ENCODE results near the gene MFSD2A.
"Not testable (repeated sequence)": the region's sequence is repeated elsewhere in the genome, so short reads cannot be mapped to it uniquely, and the experiment has no call there.

The MFSD2A gene

DNA sequence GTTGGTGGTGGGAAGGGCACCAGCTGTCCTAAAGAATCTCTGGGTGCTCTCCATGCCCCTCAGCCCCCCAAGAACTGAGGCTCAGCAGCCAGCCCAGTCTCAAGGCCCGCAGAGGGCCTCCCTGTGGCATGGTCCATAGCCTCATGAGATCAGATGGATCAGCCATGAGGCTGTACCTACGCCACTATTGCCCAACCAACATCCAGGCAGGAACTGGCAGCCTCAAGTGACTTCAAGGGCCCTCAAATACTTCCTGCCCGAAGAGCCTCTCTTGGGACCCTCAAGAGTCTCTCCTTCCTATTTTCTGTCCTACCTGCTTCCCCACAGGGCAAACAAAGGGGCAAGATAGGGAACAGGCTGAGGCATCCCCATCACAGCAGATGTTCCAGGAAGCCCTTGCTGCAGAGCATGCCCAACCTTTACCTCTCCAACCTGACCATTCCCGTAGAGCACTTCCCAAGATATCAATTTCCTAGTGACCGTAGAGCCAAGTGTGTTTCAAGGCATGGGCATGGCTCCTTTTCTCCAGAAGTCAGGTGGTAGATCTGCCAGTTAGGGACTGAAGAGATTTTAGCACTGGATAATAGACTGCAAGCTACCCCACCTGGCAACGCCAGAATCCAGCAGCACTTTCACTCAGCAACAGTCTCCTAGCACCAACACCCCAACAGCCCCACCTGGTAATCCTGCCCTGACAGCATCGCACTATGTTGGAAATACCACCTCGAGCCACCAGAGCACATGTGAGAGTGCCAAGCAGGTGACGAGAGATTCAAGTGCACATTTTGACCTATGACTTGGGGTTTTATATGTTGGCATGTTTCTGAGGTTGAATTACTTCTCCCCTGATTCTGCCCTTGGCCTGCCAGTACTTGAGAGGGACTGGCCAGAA is 13.7 kb upstream of the MFSD2A start:
- no peak for DNase-seq

DNA sequence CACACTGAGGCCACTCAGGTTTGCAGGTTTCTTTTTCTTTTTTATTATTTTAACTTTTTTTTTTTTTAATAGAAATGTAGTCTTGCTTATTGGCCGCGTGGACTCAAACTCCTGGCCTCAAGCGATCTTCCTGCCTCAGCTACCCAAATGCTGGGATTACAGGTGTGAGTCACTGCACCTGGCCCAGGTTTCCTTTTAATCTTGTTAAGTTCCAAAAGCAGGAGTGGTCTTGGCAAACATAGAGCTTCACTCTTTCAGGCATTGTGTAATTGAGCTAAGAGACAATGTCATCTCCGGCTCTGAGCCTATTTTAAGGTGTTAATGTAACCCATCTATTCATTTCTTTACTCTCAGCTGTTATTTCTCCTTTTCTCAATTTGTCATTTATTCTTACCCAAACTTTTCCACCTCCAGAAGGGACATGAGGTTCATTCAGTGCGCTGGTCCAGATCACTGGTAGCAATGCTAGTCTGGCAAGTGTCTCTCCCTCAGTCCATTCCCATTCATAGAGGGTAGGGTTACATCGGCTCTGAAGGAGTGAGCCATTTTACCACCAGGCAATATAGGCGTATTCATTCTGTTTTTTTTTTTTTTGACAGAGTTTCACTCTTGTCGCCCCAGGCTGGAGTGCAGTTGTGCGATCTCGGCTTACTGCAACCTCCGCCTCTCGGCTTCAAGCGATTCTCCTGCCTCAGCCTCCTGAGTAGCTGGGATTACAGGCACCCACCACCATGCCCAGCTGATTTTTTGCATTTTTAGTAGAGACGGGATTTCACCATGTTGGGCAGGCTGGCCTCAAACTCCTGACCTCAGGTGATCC is 11.3 kb upstream of the MFSD2A start:
- peak; percentile 18 for DNase-seq

DNA sequence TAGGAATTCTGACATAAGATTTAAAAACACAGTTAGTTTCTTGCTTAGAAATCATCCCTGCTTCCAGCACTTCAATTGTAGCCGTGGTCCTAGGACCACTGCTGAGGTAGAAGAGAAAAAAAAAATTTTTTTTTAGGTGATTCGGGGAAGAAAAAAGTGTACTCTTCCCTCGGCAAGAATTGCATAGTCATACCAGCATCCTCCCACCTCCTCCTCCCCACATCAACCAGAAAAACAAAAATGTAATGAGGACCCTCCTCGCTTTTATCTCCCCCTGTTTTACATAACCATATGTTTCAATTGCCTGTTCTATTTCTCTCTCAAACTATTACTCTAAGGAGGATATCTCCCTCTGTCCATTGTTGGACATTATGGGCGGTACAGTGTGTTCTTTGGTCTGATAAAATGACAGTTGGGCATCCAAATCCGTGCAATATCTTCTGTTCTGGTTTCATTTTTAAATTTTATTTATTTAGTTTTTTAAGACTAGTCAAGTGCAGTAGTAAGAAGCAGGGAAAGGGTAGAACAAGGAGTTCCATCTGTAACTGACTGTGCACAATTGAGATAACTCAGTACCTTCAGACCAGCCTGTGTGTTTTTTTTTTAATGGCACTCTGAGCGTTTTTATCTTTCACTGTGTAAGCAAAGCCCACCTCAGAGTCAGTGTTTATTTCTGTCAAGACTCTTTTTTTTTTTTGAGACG is 10.4 kb upstream of the MFSD2A start:
- DNase-seq = no peak

DNA sequence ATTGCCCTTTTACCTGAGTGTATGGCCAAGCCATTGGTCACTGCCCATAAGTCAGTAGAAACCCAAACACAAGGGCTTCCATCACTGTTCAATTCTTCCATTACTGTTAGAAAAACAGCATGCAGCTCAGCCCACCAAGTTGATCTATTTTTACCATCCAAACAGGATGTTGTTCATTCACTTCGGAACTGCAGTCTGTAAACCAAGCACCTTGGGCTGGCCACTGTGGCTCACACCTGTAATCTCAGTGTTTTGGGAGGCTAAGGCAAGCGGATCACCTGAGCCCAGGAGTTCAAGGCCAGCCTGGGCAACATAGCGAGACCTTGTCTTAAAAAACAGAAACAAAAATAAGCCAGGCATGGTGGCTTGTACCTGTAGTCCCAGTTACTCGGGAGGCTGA is 8.7 kb upstream of the MFSD2A start:
- DNase-seq = no peak

DNA sequence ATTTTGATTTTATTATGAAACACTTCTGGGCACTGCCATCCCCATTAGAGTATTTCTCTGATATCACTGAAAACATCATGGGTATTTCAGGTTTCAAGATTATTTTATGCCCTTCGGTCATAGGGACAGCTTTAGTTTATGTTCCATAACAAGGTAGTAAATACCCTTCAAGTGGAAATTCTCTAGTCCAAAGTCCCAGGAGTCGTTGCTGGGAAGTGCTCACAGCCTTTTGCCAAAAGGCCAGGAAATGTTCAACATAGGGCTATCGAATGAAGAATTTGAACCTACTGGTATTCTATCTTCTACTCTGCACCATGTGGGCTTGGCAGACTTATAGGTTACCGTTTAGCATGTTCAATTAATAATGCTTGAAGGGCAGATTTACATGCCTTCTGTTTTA is 7.7 kb upstream of the MFSD2A start:
- no peak for DNase-seq

DNA sequence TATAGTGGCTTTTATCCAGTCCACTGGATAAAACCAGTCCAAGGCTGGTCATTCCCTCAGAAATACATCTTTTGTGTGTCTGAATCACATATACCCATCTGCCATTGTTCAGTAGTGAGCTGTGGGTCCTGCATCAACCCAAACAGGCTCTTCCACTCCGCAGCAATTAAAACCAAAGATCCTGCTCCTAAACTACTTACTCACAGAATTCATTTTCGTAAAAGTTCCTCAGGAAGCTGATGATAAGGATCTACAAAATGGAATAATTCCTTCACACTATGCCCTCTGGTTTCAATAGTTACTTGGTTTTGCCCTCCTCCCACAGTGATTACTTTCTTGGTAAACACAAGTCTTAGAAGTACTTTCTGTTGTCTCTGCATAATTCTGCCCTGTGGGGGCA is 5.1 kb upstream of the MFSD2A start:
- no peak for DNase-seq

DNA sequence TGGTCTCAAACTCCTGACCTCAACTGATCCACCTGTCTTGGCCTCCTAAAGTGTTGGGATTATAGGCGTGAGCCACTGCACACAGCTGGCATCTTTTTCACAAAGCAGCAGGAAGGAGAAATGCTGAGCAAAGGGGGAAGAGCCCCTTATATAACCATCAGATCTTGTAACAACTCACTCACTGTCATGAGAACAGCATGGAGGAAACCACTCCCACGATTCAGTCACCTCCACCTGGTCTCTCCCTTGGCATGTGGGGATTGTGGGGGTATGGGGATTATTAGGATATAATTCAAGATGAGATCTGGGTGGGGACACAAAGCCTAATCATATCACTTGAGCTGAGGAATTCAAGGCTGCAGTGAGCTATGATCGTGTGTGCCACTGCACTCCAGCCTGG is 3.0 kb upstream of the MFSD2A start:
- DNase-seq = no peak

DNA sequence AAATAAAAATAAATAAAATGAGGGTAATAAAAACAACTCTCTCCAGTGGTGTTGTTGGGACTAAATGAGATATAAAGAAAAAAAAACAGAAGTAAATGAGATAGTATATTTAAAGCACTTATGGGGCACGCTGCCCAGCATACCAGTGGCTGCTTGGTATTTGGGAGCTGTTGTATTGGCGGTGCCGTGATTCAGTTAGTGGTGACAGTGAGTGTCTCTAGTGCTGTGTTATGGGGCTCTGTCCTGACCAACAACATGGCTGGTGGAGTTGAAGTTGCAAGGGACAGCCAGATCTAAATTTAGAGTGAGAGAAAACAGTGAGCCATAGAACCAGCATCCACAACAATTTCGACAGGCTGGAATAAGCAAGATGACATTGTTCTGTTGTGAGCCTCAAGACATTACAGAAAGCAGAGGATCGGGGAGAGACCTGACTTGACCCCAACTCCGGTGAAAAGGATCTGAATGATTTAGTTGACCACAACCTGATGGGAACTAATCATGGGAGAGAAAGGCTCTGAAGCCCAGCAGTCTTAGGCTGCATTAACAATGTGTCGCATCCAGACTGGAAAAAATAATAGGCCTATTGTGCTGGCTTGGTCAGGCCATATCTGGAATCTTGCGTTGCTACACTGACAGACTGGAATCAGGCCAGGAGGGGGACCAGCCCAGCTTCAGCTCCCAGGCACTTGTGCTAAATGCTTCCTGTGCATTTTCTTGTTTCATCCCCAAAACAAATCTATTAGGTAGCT is 2.4 kb upstream of the MFSD2A start:
- DNase-seq = no peak

DNA sequence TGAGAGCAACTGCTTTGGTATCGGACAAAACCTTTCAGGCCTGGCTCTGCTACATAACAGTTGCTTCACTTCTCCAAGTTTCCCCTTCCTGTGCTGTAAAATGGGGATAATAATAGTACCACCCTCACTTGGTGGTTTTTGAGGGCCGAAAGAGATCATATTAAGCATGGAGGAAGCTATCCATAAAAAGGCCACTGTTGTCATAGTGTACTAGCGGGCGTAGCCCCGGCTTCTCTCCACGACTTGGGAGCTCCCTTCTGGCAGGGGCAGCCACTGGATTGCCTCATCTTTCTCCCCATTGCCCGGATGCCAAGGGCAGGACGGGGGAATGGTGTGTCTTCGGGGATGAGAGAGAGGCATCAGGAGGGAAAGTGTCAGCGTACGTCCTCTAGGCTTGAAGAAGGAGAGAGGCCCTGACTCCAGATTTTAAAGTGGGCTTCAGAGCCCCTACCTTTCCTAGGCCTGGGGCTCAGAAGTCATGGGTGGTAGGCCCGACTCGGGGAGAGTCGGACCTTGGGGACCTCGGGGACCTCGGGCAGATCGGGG is 548 bp upstream of the MFSD2A start:
- no peak for DNase-seq

DNA sequence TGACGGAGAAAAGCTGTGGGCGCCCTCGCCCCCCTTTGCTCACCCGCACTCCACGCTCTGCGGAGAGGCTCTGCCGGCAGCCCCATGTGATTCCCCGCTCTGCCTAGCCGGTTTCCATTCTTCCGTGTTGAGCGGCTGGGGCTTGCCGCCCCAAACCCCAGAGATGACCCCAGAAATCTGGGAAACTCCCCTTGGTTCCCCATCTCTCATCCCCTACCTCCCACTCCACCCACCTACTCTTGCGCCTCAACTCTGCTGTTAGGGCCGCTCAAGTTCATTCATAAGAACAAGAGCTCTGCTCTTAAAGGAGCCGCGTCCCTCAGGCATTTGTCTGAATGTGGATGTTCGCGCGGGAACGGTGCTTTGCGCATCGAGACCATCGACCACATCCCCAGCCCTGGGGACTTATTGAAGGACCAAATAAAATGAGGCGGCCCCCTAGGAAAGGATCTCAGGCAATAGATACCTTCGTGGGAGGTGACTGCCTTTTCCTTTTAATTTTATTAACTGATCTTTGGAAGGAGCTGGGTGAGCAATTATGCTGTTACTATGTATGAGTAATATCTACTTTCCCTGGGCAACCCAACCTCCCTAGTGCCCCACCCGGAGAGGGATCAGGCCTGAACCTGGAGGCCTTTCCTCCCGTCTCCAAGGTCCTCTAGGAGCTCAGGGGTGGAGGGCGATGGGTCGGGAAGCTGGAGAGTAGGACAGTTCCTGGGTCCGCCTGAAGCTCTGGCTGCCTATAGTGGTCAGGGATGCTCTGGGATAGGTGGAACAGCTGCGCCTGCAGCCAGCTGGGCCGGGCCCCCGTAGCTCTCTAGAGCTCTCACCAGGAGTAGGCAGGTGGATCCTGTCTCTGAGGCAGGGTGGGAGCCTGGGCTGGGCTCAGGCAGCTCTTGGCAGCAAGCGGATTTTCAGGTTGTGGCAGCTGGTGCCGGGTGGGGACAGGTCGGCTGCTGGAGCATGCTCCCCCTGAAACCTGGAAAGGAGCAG is 898 bp downstream of the MFSD2A start:
- peak; percentile 86 for DNase-seq

DNA sequence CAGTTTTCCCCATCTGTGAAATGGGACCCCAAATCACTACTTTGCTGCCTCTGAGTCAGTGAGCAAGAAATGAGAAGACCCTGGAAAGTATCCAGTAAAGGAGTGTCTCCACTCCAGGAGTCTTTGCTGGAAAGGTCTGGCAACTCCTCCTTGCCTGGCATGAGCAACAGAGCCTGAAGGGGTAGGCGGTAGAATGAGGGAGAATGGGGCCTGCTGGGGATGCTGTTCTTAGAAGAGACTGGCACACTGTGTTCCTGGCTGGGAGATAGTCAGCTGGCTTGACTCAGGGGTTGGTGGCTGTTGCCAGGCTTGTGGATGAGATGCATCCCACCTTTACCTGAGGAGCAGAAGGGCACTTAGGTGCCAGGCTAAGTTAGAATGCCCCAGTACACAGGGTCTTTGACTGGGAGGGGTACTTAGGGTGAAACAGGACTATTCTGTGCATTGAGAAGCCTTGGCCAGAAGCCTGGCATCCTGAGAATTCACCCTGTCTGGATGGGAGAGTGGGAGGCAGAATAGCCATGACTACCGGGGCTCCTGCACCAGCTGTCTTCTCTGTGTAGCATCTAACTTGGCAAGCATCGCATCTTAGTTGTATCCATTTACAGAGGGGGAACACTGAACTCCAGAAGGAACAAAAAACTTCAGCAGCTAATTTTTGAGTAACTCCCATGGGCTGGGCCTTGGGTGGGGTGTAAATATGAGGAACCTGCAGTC is 2.5 kb downstream of the MFSD2A start:
- no peak for DNase-seq

DNA sequence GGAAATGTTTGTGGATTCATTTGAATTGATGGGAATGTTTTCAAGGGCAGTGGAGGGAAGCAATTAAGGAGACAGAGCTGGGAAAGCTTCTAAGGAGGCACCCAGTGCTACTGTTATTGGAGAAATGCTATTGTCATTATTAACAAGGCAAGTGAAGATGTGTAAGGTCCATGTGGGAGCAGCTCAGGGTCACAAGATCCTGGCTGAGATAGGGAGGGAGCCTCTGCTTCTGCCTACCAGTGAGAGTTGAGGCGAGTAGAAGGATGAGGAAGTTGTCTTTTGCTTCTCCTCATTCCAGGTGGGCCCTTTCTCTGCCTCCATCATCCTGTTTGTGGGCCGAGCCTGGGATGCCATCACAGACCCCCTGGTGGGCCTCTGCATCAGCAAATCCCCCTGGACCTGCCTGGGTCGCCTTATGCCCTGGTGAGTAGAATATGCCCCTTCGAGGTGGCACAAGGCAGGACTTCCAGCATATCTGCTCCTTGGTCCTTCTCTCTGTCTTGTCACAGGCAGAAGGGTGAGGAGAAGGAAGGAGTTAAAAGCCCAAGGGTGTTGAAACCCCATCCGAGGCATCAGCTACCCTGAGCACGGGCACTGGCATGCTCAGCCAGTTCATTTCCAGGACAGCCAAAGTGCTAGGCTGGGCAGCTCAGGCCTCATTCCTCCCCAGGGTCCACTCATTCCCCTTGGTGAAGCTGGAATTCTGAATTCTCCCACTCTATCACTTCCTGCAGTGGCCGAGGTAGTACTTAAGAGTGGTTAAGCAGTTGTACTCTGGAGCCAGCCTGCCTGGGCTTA is 3.7 kb downstream of the MFSD2A start:
- DNase-seq = no peak

DNA sequence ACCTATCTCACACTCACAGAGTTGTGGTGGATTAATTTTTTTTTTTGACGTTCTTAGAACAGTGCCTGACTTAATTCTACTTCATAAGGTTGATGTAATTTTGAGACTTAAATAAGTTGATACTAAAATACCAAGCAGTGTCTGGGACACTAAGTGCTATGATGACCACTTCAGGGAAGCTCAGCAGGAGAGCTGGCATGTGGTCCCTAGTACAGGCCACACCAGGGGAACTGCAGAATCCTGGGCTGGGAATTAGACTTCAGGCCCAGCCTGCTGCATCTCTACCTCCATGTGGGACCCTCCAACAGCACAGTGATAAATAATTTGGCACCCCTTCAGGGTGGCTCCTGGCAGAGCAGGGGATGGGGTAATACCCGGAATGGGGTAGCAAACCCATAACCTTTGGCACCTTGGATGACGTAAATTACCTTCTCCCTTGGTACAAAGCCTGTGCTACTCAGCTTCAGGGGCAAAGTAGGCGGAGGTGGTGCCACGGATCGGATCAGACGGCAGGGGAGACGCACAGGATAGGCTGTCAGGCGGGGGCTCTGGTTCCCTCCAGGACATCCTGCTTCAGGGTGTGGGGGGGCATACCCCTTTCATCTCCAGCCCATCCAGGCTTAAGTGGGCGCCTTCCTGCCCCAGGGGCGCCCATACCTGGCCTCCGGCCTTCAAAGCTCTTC is 4.8 kb downstream of the MFSD2A start:
- DNase-seq = peak; percentile 18

DNA sequence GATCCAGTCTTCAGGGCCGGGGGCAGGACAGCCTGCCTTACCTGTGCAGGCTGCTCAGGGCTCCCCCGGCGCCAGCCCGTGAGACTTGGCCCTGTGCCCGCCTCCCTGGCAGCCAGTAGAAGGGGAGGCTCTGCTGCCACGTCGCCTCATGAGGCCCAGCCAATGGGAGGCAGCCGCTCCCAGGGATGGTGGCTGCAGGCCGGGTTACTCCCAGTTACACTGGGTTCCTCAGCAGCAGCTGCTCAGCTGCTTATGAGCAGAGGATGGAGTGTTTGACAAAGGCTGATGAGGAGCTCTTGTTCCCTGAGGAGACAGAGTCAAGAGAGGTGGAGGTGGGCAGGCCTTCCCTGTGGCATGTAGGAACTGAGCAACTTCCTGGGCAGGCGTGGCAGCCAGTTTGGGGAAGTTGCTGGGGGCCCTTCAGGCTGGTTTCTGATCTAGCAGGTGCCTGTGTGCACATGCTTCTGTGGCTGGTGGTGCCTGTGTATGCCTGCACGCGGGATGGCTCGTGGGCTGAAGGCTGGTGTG is 5.5 kb downstream of the MFSD2A start:
- DNase-seq = peak; percentile 97

DNA sequence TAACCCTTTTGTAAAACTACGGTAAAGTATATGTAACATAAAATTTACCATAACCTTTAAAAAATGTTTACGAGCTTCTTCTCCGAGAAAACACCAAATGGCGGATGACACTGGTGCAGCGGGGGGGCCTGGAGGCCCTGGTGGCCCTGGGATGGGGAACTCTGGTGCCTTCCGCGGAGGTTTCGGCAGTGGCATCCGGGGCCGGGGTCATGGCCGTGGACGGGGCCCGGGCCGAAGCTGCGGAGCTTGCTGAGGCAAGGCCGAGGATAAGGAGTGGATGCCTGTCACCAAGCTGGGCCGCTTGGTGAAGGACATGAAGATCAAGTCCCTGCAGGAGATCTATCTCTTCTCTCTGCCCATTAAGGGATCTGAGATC is 7.5 kb downstream of the MFSD2A start:
- DNase-seq = no peak

DNA sequence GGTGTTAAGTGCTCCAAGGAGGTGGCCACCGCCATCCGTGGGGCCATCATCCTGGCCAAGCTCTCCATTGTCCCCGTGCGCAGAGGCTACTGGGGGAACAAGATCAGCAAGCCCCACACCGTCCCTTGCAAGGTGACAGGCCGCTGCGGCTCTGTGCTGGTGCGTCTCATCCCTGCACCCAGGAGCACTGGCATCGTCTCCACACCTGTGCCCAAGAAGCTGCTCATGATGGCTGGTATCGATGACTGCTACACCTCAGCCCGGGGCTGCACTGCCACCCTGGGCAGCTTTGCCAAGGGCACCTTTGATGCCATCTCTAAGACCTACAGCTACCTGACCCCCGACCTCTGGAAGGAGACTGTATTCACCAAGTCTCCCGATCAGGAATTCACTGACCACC is 8.0 kb downstream of the MFSD2A start:
- DNase-seq = not testable (repeated sequence)

DNA sequence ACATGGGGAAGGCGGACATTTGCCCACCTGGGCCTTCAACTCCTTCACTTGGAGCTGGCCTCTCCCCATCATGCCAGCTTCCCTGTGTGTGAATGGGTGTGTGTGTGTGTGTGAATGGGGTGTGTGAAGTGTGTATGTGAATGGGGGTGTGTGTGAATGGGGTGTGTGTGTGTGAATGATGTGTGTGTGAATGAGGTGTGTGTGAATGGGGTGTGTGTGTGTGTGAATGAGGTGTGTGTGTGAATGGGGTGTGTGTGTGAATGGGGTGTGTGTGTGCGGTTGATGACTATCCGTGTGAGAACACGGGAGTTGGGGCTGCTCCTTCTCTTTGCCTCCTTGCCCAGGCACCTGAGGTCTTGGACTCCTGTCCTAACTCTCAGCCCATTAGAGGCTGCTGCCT is 9.6 kb downstream of the MFSD2A start:
- no peak for DNase-seq

DNA sequence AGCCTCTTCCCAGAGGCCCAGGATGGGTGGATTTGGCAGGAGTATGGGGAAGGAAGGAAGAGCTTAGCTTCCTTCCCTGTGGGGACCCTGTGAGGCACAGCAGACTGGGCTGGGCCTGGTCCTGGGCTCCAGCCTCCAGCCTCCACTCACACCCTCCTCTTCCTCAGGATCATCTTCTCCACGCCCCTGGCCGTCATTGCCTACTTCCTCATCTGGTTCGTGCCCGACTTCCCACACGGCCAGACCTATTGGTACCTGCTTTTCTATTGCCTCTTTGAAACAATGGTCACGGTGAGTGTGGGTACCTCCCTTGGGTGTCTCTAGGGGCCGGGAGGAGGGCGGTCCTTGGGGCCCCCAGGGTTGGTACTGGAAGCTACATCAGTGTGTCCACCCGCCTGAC is 10.1 kb downstream of the MFSD2A start:
- DNase-seq = no peak

DNA sequence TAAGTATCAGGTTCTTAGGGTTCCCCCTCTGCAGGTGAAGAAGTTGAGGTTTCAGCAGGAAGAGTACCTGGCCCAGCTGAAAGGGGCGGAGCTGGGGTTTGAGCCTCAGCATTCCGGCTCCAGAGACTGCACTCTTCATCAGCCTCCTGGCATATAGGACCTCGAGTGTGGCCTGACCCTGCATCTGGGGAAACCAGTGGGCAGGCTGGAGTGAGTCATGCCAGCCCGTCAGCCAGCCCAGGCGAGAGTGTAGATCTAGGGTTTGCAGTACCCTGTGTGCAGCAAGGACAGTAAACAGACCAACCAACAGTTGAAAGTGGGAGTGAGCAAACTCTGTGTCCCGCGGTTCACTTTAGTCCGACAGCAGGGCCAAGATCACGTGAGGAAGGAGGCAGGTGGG is 14.1 kb downstream of the MFSD2A start:
- DNase-seq = no peak
